Common myeloid progenitor, CD34-positive (primary cell): ENCODE data around the gene NANS.
A peak's percentile ranks its signal among the peaks of the same experiment; 100 is the strongest.
"Not testable (repeated sequence)": the region's sequence is repeated elsewhere in the genome, so short reads cannot be mapped to it uniquely, and the experiment has no call there.

Experiments
- CTCF ChIA-PET: fragments of 350-600 bp; sonication (Branson Sonifier 250); formaldehyde crosslinking; loops from one replicate; lab custom pipeline; 2021; ENCODE audit warnings: antibody characterized with exemption; lab: Charles Lee
- POLR2A ChIA-PET: fragments of 350-600 bp; sonication (Branson Sonifier 250); formaldehyde crosslinking; loops from one replicate; lab custom pipeline; 2021; ENCODE audit warnings: antibody characterized with exemption; lab: Charles Lee
- DNase-seq, 3 donors: peaks; one replicate each; pipeline versions ENCODE4 v3.0.0 to v3.0.0-alpha.2; 2013
- H3K27ac ChIP-seq, 2 experiments: 1 replicate in 1 of 2; 2 replicates in 1 of 2; pipeline ENCODE4 v1.7.0; 2013; ENCODE audit warnings: inconsistent platforms in 2 of 2, low read length in 2 of 2, mild to moderate bottlenecking in 2 of 2, low read depth in 1 of 2, moderate library complexity in 1 of 2; ENCODE audit not compliant: severe bottlenecking in 2 of 2, insufficient read depth in 1 of 2, poor library complexity in 1 of 2
- H3K27me3 ChIP-seq, 5 experiments: replicated peaks in 2 of 5; 1 replicate in 3 of 5; 2 replicates in 2 of 5; pipeline versions ENCODE4 v1.6.1 to v1.7.0; 2013; ENCODE audit warnings: low read length in 4 of 5, mild to moderate bottlenecking in 2 of 5, moderate library complexity in 2 of 5, inconsistent platforms in 1 of 5; ENCODE audit not compliant: insufficient read depth in 5 of 5, control insufficient read depth in 4 of 5
- H3K36me3 ChIP-seq, 4 experiments: 1 replicate in 2 of 4; 2 replicates in 2 of 4; pipeline versions ENCODE4 v1.6.1 to v1.7.0; 2013; ENCODE audit warnings: low read length in 3 of 4, control low read depth in 1 of 4, mild to moderate bottlenecking in 1 of 4; ENCODE audit not compliant: control insufficient read depth in 4 of 4, insufficient read depth in 4 of 4
- H3K4me1 ChIP-seq, 4 experiments: 1 replicate in 3 of 4; 2 replicates in 1 of 4; pipeline versions ENCODE4 v1.6.1 to v1.7.1; 2013; ENCODE audit warnings: low read length in 3 of 4, mild to moderate bottlenecking in 3 of 4, control low read depth in 1 of 4, inconsistent platforms in 1 of 4, moderate library complexity in 1 of 4; ENCODE audit not compliant: control insufficient read depth in 4 of 4, insufficient read depth in 4 of 4; ENCODE audit errors: control extremely low read depth in 1 of 4
- H3K4me3 ChIP-seq, 7 experiments: 1 replicate in 4 of 7; 2 replicates in 3 of 7; pipeline versions ENCODE4 v1.5.1 to v1.7.0; 2013; ENCODE audit warnings: mild to moderate bottlenecking in 7 of 7, low read length in 6 of 7, moderate library complexity in 6 of 7, inconsistent platforms in 2 of 7, low read depth in 2 of 7, control low read depth in 1 of 7; ENCODE audit not compliant: insufficient read depth in 4 of 7, control insufficient read depth in 1 of 7; ENCODE audit errors: extremely low read depth in 1 of 7
- H3K9me3 ChIP-seq, 5 experiments: 1 replicate in 4 of 5; 2 replicates in 1 of 5; pipeline versions ENCODE4 v1.6.1 to v1.7.1; 2013; ENCODE audit warnings: low read length in 4 of 5, mild to moderate bottlenecking in 2 of 5, inconsistent platforms in 1 of 5, low read depth in 1 of 5, moderate library complexity in 1 of 5; ENCODE audit not compliant: control insufficient read depth in 4 of 5, insufficient read depth in 2 of 5; ENCODE audit errors: control extremely low read depth in 1 of 5
- WGBS: methylation state at CpG from one replicate; pipeline ENCODE4 v1.1.5; 2013; ENCODE audit not compliant: insufficient coverage; 5-methylcytosine and 5-hydroxymethylcytosine counted together

The NANS gene

DNA sequence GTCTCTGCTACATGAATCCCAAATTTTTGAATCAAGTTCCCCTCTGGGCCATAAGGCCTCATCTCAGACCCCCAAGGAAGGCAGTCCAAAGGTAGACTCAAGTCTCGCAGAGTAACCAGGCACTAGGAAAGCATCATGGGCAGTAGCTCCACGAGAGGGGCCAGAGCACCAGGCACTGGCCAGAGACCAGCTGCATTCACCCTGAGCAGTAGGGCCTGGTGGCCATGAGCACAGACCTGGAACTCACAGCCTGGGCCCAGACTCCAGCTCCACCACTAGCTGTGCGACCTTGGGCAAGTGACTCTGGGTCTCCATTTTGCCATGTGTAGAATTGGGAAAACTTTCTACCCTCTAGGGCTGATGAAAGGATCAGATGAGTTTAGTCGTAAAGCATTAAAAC is 28.5 kb downstream of the NANS start:
- Histone ChIP-seq H3K27me3 (no peaks in the 10 kb centered on the region), H3K4me3 (no peak overlapping the region), H3K9me3 (no peaks in the 10 kb centered on the region), H3K36me3 (peaks cover 19 to 82% (median 55%) of the 10 kb centered on the region in 4 experiments), H3K4me1 (peaks cover 0 to 10% (median 4%) of the 10 kb centered on the region in 4 experiments), H3K27ac (no peak overlapping the region)
- POLR2A ChIA-PET, result no interaction called here
- CTCF ChIA-PET, result interaction anchor here (0.7 to 2.6 kb wide), 3 partner anchors 14 to 17 kb away, joined by 3 to 10 read pairs (median 5); no protein-coding TSS in a partner anchor
- DNase-seq, result no peak
- 98% methylated on average over 3 of the region's 4 CpGs for WGBS

DNA sequence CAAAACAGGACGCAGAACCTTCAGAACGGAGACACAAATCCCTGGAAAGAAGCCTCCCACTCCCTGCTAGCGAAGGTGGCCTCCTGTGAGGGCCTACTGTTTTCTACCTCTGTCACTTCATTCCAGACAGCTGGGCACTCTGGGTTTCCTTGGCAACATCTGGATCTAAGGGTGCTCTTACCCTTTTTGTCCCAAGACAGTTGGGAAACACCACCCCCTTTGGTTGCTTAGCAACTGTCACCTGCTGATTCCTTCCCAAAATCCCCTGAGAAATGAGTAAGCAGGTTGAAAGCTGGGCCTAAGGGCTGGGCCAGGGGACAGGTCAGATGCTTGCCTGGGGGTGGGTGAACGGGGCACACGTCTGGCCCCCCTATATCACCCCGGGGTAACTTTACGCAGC is 29.4 kb downstream of the NANS start:
- Histone ChIP-seq H3K4me1 (peaks cover 0 to 10% (median 4%) of the 10 kb centered on the region in 4 experiments), H3K9me3 (no peaks in the 10 kb centered on the region), H3K27ac (peak overlapping the region in 1 of 2 experiments; percentile 31), H3K4me3 (no peak overlapping the region), H3K36me3 (peaks cover 16 to 73% (median 52%) of the 10 kb centered on the region in 4 experiments), H3K27me3 (no peaks in the 10 kb centered on the region)
- POLR2A ChIA-PET, result interaction anchor here (0.5 kb wide), 1 partner anchor 180 kb away, joined by 4 read pairs; no protein-coding TSS in a partner anchor
- CTCF ChIA-PET, result interaction anchor here (1.2 to 2.6 kb wide), 4 partner anchors 12 to 119 kb away, joined by 3 to 10 read pairs (median 4); no protein-coding TSS in a partner anchor
- WGBS, result 90% methylated on average over 7 of the region's 7 CpGs
- peak in 1 of 3 donors; percentile 15 for DNase-seq

- Histone ChIP-seq H3K36me3 (peaks cover 16 to 68% (median 49%) of the 10 kb centered on the region in 4 experiments), H3K27me3 (no peaks in the 10 kb centered on the region), H3K9me3 (no peaks in the 10 kb centered on the region), H3K4me1 (peaks cover 0 to 10% (median 4%) of the 10 kb centered on the region in 4 experiments), H3K4me3 (no peak overlapping the region), H3K27ac (peak overlapping the region in 1 of 2 experiments; percentile 31)
- WGBS, result 97% methylated on average over 4 of the region's 4 CpGs
- CTCF ChIA-PET, result interaction anchor here (1.1 to 2.6 kb wide), 6 partner anchors 12 to 689 kb away, joined by 3 to 10 read pairs (median 4); no protein-coding TSS in a partner anchor
- POLR2A ChIA-PET, result interaction anchor here (0.5 to 0.6 kb wide), 2 partner anchors 164 to 180 kb away, joined by 3 to 4 read pairs; no protein-coding TSS in a partner anchor
- DNase-seq, result no peak
These were observed 29.9 kb downstream of the NANS start for GRCh38 chr9:98086461-98086860.

DNA sequence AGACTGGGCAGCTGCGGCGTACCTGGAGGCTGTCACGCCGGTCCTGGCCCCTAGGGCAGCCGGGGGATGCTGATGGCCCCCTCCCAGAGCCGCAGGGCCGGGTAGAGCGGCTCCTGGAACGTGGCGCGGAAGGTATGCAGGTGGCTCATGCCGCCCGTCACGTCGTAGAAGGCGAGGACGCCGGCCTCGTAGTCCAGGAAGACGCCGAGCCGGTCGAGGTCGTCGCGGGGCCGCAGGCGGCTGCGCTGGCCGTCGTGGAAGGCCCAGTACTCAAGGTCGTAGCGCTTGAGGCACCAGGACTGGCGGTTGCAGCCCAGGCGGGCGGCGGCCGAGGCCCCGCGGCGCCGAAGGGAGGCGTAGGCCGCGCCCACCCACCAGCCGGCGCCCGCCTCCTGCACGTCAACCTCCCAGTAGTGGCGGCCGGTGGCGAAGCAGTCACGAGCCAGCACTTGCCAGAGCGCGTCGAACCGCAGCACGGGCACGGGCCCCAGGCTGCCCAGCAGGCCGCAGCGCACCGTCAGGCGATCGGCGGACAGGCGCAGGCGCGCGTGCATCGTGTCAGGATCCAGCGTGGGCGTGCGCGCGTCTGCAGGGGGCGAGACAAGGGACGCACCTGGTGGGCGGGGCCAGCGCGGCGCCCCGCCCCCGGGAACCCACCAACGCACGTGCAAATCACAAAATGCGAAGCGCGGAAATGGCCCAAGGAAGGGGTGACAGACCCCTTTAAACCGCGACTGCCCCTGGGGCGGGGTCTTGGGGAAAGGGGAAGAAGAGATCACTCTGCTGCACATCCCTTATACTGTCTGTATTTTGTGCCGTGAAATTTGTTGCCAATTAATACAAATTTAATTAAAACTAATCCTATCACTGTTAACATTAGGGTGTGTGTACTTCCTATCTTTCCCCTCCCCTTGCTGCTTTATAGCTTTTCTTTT is 31.2 kb downstream of the NANS start:
- DNase-seq, result peak; percentile 81 to 93 (median 90)
- ChIA-PET CTCF (interaction anchor here (1.1 to 2.0 kb wide), 3 partner anchors 11 to 688 kb away, joined by 3 to 15 read pairs (median 4); no protein-coding TSS in a partner anchor), POLR2A (no interaction called here)
- no peaks in the 10 kb centered on the region for H3K9me3 ChIP-seq
- no peaks in the 10 kb centered on the region for H3K27me3 ChIP-seq
- peak overlapping the region in 3 of 7 experiments; percentile 45 to 61 (median 56) for H3K4me3 ChIP-seq
- peaks cover 7 to 61% (median 42%) of the 10 kb centered on the region in 4 experiments for H3K36me3 ChIP-seq
- WGBS, result 56% methylated on average over 66 of the region's 92 CpGs
- peaks cover 0 to 10% (median 4%) of the 10 kb centered on the region in 4 experiments for H3K4me1 ChIP-seq
- no peak overlapping the region for H3K27ac ChIP-seq

DNA sequence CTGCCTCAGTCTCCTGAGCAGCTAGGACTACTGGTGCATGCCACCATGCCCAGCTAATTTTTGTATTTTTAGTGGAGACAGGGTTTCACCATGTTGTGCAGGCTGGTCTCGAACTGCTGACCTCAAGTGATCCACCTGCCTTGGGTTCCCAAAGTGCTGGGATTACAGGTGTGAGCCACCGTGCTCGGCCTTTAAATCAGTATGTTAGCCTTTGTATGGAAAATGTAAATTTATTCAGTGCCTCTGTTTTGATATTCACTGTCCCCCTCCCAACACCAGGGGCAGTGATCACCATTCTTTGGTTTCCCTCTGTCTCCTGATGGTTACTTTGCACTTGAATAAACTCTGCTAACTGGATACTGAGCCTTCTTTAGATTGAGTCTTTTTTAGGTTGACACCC is 34.1 kb downstream of the NANS start:
- not testable (repeated sequence) for H3K4me3 ChIP-seq, H3K27ac ChIP-seq, H3K4me1 ChIP-seq, DNase-seq, H3K27me3 ChIP-seq, H3K9me3 ChIP-seq
- 89% methylated on average over 3 of the region's 3 CpGs for WGBS
- ChIA-PET POLR2A (interaction anchor here (0.6 kb wide), 1 partner anchor 43 kb away, joined by 4 read pairs; no protein-coding TSS in a partner anchor), CTCF (interaction anchor here (1.2 to 1.4 kb wide), 2 partner anchors 9 to 11 kb away, joined by 3 read pairs; no protein-coding TSS in a partner anchor)
- peaks cover 2 to 55% (median 36%) of the 10 kb centered on the region in 4 experiments for H3K36me3 ChIP-seq

DNA sequence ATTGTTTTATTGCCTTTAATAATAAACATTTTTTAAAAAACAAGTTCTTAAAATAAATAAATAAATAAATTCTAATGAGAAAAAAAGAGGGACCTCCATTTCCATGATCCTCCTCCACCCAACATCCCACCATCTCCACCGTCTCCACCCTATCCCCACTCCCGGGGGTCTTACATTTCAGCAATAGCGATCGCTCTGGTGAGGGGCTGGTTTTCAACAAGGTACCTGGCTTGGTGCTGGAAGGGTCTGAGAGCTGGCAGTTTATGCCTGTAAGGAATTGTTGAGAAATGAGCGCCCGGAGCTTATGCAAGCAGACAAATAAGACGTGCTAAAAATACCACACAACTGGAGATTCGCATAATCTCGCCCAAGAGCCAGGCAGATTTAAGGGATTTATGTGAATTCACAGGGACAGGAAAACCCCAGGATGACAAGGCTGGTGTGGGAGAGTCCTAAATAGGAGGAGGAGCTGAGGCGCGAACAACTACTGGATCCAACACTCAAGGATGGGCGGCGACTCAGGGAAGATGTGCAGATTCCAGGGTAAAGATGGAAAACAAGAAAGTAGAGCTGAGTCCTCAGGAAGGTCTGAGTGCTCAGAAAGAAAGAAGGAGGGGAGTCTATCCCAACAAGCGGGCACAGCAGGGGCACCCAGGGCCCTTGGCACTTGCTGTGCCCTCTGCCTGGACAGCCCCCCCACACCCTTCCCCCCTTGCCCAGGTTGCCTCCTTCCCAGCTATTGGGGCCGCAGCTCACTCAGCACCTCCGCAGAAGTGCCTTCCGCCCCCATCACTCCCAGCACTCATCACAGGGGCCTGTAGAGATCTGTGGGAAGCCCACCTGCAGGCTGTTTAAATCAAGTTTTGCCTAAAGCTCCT is 35.4 kb downstream of the NANS start:
- Histone ChIP-seq H3K4me1 (peaks cover 0 to 10% (median 4%) of the 10 kb centered on the region in 4 experiments), H3K27ac (no peak overlapping the region), H3K4me3 (no peak overlapping the region), H3K27me3 (no peaks in the 10 kb centered on the region), H3K36me3 (peaks cover 4 to 55% (median 36%) of the 10 kb centered on the region in 4 experiments), H3K9me3 (no peaks in the 10 kb centered on the region)
- CTCF ChIA-PET, result interaction anchor here (0.5 to 1.3 kb wide), 11 partner anchors 9 to 172 kb away, joined by 3 to 4 read pairs (median 3); partner anchors contain the start of gene TBC1D2
- 100% methylated on average over 9 of the region's 17 CpGs for WGBS
- DNase-seq, result no peak
- POLR2A ChIA-PET, result no interaction called here
